PC-9 (cell line): Measurements from ENCODE around the gene USP17L17.
"Not testable (repeated sequence)": the region's sequence is repeated elsewhere in the genome, so short reads cannot be mapped to it uniquely, and the experiment has no call there.

Experiments
- CTCF ChIP-seq: fragments of 200-600 bp; sonication (generic); conservative IDR thresholded peaks from 2 replicates; pipeline ENCODE4 v1.6.1; 2017; ENCODE audit warnings: mixed run types, antibody characterized with exemption, mild to moderate bottlenecking, moderate library complexity
- EZH2 ChIP-seq: fragments of 200-600 bp; sonication (generic); IDR thresholded peaks from 2 replicates; pipeline ENCODE4 v1.8.0; 2017; ENCODE audit warnings: antibody characterized with exemption, low read depth

GRCh38 chr4:9262572-9262971 lies 18.9 kb downstream of the USP17L17 start, which contains the start of gene USP17L21:
- TF ChIP-seq EZH2, CTCF: not testable (repeated sequence)
